Measurements from ENCODE around the gene AP2M1. TPM values are rescaled to one million over a fixed set of nuclear protein-coding genes. Genes with fewer than 3 reads are reported as not detected.
A peak's percentile ranks its signal among the peaks of the same experiment; 100 is the strongest.

The AP2M1 gene
- polyA plus RNA-seq, 1 of the 3 experiments (the other 2 are of a cell fraction): 759 TPM

- Histone ChIP-seq H3F3A (replicated peaks; ENCODE audit: insufficient read depth) (no peaks in the 10 kb centered on the region), H3K79me2 (ENCODE audit: insufficient read depth) (no peaks in the 10 kb centered on the region), H3K4me1 (ENCODE audit: control insufficient read depth in 1 of 2, insufficient read depth in 2 of 2, low read depth in 1 of 2, low read length in 1 of 2) (peaks cover 0 to 26% of the 10 kb centered on the region in 2 experiments; a peak in 2 of 4 replicates), H3K27me3 (ENCODE audit: insufficient read depth) (peaks cover 27% of the 10 kb centered on the region), H3K9me2 (no peaks in the 10 kb centered on the region), H3K27ac (ENCODE audit: low read depth in 2 of 2, low read length in 1 of 2) (no peak within 1 kb of the TSS), H3K9me3 (no peaks in the 10 kb centered on the region), H3K36me3 (replicated peaks in 1 of 2; ENCODE audit: control insufficient read depth in 1 of 2, insufficient read depth in 2 of 2, low read length in 1 of 2) (no peaks in the 10 kb centered on the region), H4K20me1 (ENCODE audit: insufficient read depth) (no peaks in the 10 kb centered on the region), H3K4me2 (peak within 1 kb of the TSS; percentile 95), H3K9ac (no peak within 1 kb of the TSS), H2AFZ (ENCODE audit: low read depth) (peak within 1 kb of the TSS; percentile 76), H3K4me3 (ENCODE audit: low read depth in 2 of 2, low read length in 1 of 2) (peak within 1 kb of the TSS; percentile 50 to 64)
- ChIA-PET CTCF (interaction anchor here (0.6 to 5.9 kb wide), 13 partner anchors 8 to 334 kb away, joined by 3 to 61 read pairs (median 8); partner anchors contain the start of genes ALG3, CAMK2N2 and EEF1AKMT4), POLR2A (interaction anchor here (0.6 to 2.1 kb wide), 4 partner anchors 12 to 345 kb away, joined by 3 to 6 read pairs (median 3); no protein-coding TSS in a partner anchor)
- 2% methylated on average over 17 of the region's 66 CpGs for WGBS (ENCODE audit: low lambda C conversion rate)
- DNase-seq: peak; percentile 99
- TF ChIP-seq YY1 (IDR thresholded peaks at IDR 0.05; ENCODE audit: low read depth) (no peak), EZH2phosphoT487 (IDR thresholded peaks at IDR 0.05; ENCODE audit: borderline replicate concordance, low read depth) (peak; percentile 55; the same call in 1 of the 2 replicates), TAF1 (IDR thresholded peaks at IDR 0.05; ENCODE audit: borderline replicate concordance, low read depth, low read length) (no peak; the same call in 1 of the 2 replicates), TCF12 (IDR thresholded peaks at IDR 0.05) (no peak), CHD2 (IDR thresholded peaks at IDR 0.05; ENCODE audit: low read length, partially characterized antibody) (peak; percentile 4), RXRA (IDR thresholded peaks at IDR 0.05; ENCODE audit: borderline replicate concordance, low read depth) (no peak), GABPA (IDR thresholded peaks at IDR 0.05; ENCODE audit: low read depth) (no peak), EP300 (IDR thresholded peaks at IDR 0.05; ENCODE audit: borderline replicate concordance in 1 of 2, low read depth in 1 of 2, low read length in 1 of 2) (no peak), SMC3 (IDR thresholded peaks at IDR 0.05; ENCODE audit: low read depth, low read length) (no peak; the same call in 1 of the 2 replicates), RAD21 (IDR thresholded peaks at IDR 0.05; ENCODE audit: low read length) (0 out of 2 replicates have a peak, but pooled peaks have one; percentile 16), MXI1 (IDR thresholded peaks at IDR 0.05; ENCODE audit: low read depth, low read length) (peak; percentile 52; the same call in 1 of the 2 replicates)
- TF ChIP-seq, protein P1, sequence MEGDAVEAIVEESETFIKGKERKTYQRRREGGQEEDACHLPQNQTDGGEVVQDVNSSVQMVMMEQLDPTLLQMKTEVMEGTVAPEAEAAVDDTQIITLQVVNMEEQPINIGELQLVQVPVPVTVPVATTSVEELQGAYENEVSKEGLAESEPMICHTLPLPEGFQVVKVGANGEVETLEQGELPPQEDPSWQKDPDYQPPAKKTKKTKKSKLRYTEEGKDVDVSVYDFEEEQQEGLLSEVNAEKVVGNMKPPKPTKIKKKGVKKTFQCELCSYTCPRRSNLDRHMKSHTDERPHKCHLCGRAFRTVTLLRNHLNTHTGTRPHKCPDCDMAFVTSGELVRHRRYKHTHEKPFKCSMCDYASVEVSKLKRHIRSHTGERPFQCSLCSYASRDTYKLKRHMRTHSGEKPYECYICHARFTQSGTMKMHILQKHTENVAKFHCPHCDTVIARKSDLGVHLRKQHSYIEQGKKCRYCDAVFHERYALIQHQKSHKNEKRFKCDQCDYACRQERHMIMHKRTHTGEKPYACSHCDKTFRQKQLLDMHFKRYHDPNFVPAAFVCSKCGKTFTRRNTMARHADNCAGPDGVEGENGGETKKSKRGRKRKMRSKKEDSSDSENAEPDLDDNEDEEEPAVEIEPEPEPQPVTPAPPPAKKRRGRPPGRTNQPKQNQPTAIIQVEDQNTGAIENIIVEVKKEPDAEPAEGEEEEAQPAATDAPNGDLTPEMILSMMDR (IDR thresholded peaks at IDR 0.05): peak; percentile 21; the same call in 1 of the 2 replicates
Observed at GRCh38 chr3:184229394-184230080, 54.9 kb downstream of the AP2M1 start, which contains the start of gene VWA5B2. TSS of gene VWA5B2 (plus strand) at chr3:184229585. CDS start at chr3:184230529, 944 bp downstream.

GRCh38 chr3:184230081-184230602, 55.5 kb downstream of the AP2M1 start:
- ChIA-PET CTCF (interaction anchor here (0.6 to 5.9 kb wide), 13 partner anchors 7 to 334 kb away, joined by 3 to 61 read pairs (median 8); partner anchors contain the start of genes ALG3, CAMK2N2 and EEF1AKMT4), POLR2A (interaction anchor here (0.6 to 2.1 kb wide), 4 partner anchors 12 to 346 kb away, joined by 3 to 6 read pairs (median 3); no protein-coding TSS in a partner anchor)
- peak overlapping the region; percentile 76; the same call in 1 of the 2 replicates for H2AFZ ChIP-seq (ENCODE audit: low read depth)

More at GRCh38 chr3:184230081-184230602, 55.5 kb downstream of the AP2M1 start:
- Histone ChIP-seq H3K9ac (no peak overlapping the region), H3K4me2 (peak overlapping the region; percentile 95), H3K9me3 (no peaks in the 10 kb centered on the region), H3K4me1 (ENCODE audit: control insufficient read depth in 1 of 2, insufficient read depth in 2 of 2, low read depth in 1 of 2, low read length in 1 of 2) (peaks cover 0 to 28% of the 10 kb centered on the region in 2 experiments; a peak in 2 of 4 replicates), H3F3A (replicated peaks; ENCODE audit: insufficient read depth) (no peaks in the 10 kb centered on the region), H3K9me2 (no peaks in the 10 kb centered on the region), H3K36me3 (replicated peaks in 1 of 2; ENCODE audit: control insufficient read depth in 1 of 2, insufficient read depth in 2 of 2, low read length in 1 of 2) (no peaks in the 10 kb centered on the region), H3K4me3 (ENCODE audit: low read depth in 2 of 2, low read length in 1 of 2) (peak overlapping the region; percentile 50 to 64; a peak in 3 of 4 replicates), H3K27ac (ENCODE audit: low read depth in 2 of 2, low read length in 1 of 2) (no peak overlapping the region), H3K79me2 (ENCODE audit: insufficient read depth) (no peaks in the 10 kb centered on the region), H4K20me1 (ENCODE audit: insufficient read depth) (no peaks in the 10 kb centered on the region), H3K27me3 (ENCODE audit: insufficient read depth) (peaks cover 27% of the 10 kb centered on the region)
- DNase-seq: peak; percentile 76
- TF ChIP-seq JUND (IDR thresholded peaks at IDR 0.05) (no peak), EZH2phosphoT487 (IDR thresholded peaks at IDR 0.05; ENCODE audit: borderline replicate concordance, low read depth) (0 out of 2 replicates have a peak, but pooled peaks have one; percentile 16)
- TF ChIP-seq, protein P1 (IDR thresholded peaks at IDR 0.05): no peak
- 2% methylated on average over 18 of the region's 61 CpGs for WGBS (ENCODE audit: low lambda C conversion rate)

All from SK-N-SH (cell line).